Activated CD4-positive, alpha-beta memory T cell treated with anti-CD3 and anti-CD28 coated beads for 36 hours (primary cell): ENCODE results near the gene CNIH3. TPM values are rescaled to one million over a fixed set of nuclear protein-coding genes. Genes with fewer than 3 reads are reported as not detected.

Source experiments
- CTCF ChIA-PET: fragments of 350-600 bp; sonication (Branson Sonifier 250); formaldehyde crosslinking; loops from one replicate; lab custom pipeline; 2021; ENCODE audit warnings: antibody characterized with exemption, inconsistent platforms; lab: Charles Lee
- POLR2A ChIA-PET: fragments of 350-600 bp; sonication (Branson Sonifier 250); formaldehyde crosslinking; loops from one replicate; lab custom pipeline; 2021; ENCODE audit warnings: antibody characterized with exemption; lab: Charles Lee
- DNase-seq: peaks from one replicate; pipeline ENCODE4 v3.0.0-alpha.2; 2020
- H3K27ac Mint-ChIP-seq: one replicate; pipeline ENCODE4 v1.8.0; 2021; ENCODE audit warnings: mixed read lengths
- H3K27me3 Mint-ChIP-seq: one replicate; pipeline ENCODE4 v1.8.0; 2021; ENCODE audit warnings: mixed read lengths
- H3K36me3 Mint-ChIP-seq: one replicate; pipeline ENCODE4 v1.8.0; 2021; ENCODE audit warnings: mixed read lengths
- H3K4me1 Mint-ChIP-seq: one replicate; pipeline ENCODE4 v1.8.0; 2021; ENCODE audit warnings: low read depth, mixed read lengths
- H3K4me3 Mint-ChIP-seq: one replicate; pipeline ENCODE4 v1.8.0; 2021; ENCODE audit warnings: mild to moderate bottlenecking, mixed read lengths
- H3K9me3 Mint-ChIP-seq: one replicate; pipeline ENCODE4 v1.8.0; 2021; ENCODE audit warnings: mixed read lengths
- intact Hi-C: fragments of 100-400 bp; cut with micrococcal nuclease; formaldehyde crosslinking; loops from one replicate; pipeline ENCODE4 v1.15.1; 2023
- total RNA-seq, 2 experiments: library from RNA; stranded (reverse); gene quantifications; one replicate each; pipeline ENCODE4 v1.2.3, GENCODE V29; 2021

CNIH3 gene
- total RNA-seq, 2 experiments from 2014 or later: 0.63 to 1.00 TPM

DNA sequence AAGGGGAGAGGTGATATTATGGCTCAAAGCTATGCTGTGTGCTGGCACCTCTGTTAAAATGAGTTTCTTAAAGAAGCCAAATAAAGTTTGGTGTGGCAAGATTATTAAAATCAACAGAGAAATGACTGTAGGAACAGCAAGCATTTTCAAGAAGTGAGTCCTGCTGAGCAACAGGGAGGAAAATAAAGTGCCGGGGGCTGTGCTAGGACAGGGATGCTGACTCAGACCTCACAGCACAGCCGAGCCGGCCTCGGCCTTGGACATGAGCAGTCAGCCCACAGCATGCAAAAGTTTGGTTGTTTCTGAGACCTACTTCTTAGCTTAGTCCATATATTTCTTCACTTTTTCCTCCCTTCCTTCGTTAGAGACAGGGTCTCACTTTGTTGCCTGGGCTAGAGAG is 19.2 kb downstream of the CNIH3 start:
- Mint-ChIP-seq H3K27ac (no peak overlapping the region), H3K36me3 (no peaks in the 10 kb centered on the region), H3K27me3 (peaks cover 1% of the 10 kb centered on the region), H3K4me3 (no peak overlapping the region), H3K4me1 (peaks cover 9% of the 10 kb centered on the region), H3K9me3 (no peaks in the 10 kb centered on the region)
- ChIA-PET CTCF (interaction anchor here (0.6 to 2.0 kb wide), 2 partner anchors 9 to 287 kb away, joined by 3 to 10 read pairs; no protein-coding TSS in a partner anchor), POLR2A (no interaction called here)
- no peak for DNase-seq
- intact Hi-C loops: no loop called here

DNA sequence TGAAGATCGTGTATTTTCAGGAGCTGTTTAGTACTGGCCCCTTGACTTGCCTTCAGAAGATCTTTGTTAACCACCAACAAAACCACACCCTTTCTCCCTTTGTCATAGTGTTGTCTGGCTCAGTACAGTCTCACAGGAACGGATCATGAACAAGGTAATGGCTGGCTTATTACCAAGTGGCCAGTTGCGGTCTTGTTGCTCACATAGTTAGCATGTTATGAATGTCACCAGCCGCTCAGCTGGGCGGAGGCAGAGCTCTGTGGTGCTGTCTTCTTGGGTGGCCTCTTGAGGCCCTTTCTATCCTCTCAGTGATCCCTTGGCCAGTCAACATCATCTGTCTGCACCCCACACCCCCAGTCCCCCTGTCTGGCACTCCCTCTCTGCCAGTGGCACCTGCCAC is 21.4 kb downstream of the CNIH3 start:
- Mint-ChIP-seq H3K4me1 (peaks cover 9% of the 10 kb centered on the region), H3K27me3 (no peaks in the 10 kb centered on the region), H3K27ac (no peak overlapping the region), H3K9me3 (no peaks in the 10 kb centered on the region), H3K4me3 (no peak overlapping the region), H3K36me3 (no peaks in the 10 kb centered on the region)
- ChIA-PET POLR2A (no interaction called here), CTCF (interaction anchor here (0.6 kb wide), 1 partner anchor 14 kb away, joined by 3 read pairs; no protein-coding TSS in a partner anchor)
- intact Hi-C loops: no loop called here
- DNase-seq: peak; percentile 18

DNA sequence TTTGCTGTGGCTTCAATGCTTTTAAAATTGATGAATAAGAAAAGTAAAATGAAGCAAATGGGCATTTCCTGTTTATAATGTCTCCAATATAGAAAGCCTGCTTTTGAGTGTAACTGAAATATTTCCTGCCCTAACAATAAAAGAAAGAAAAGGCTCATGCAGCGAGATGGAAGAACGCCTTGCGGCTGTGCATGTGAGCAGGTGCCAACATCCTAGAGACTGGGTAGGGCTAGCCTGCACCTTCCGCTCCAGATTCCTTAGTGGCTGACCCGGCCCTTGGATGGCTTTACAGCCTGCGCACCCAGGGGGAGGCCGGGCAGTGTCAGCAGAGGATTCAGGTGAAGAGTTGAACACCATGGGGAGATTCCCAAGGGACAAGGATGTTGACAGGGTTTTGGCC is 21.8 kb downstream of the CNIH3 start:
- Mint-ChIP-seq H3K4me1 (peaks cover 9% of the 10 kb centered on the region), H3K9me3 (no peaks in the 10 kb centered on the region), H3K36me3 (no peaks in the 10 kb centered on the region), H3K27me3 (no peaks in the 10 kb centered on the region), H3K27ac (no peak overlapping the region), H3K4me3 (no peak overlapping the region)
- DNase-seq: no peak
- POLR2A ChIA-PET: no interaction called here
- CTCF ChIA-PET: no interaction called here
- intact Hi-C loops: no loop called here

DNA sequence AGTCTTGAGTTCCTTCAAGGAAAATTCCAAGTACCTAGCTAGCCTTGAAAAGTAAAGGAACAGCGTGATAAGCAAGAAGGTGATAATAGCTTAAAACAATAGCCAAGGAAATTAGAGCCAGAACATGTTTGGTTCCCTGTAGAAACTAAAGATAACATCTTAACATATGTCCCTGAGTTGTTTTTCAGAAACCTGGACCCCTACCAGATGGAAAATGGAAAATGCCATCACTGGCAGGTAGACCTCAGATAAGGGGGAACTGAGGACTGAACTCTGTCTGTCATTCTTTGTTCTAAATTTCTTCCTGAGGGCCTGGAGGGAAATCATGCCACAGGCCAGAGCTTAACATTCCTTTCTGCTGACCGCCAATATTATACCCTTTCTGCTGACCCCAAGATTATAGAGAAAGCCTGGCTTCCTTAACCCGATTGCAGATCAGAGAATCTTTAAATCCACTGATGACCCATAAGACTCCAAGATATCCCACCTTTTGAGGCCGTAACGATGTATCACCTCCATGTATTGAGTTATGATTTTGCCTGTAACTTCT is 23.4 kb downstream of the CNIH3 start:
- Mint-ChIP-seq H3K4me1 (peaks cover 9% of the 10 kb centered on the region), H3K36me3 (no peaks in the 10 kb centered on the region)
- intact Hi-C loops: no loop called here

DNA sequence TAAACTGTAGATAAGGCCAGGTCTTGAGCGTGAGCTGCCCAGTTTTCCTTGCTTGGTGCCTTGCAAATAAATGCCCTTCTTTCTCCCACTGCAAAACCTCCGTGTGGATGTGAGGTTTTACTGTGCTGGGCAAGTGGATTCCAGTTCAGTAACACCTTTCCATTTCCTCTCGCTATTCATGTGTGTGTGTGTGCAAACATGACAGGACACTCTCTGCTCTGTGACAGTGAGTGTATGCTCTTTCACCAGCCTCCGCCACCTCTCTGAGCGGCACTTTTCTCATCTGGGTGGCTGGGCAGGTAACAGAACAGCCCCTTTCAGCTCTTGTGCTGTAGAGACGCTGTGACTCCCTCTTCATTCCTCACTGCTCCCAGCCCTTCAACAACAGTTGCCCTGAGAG is 23.9 kb downstream of the CNIH3 start:
- intact Hi-C loops: no loop called here
- no peak overlapping the region for H3K4me3 Mint-ChIP-seq
- no peak overlapping the region for H3K27ac Mint-ChIP-seq
- H3K9me3 Mint-ChIP-seq: no peaks in the 10 kb centered on the region
- H3K36me3 Mint-ChIP-seq: no peaks in the 10 kb centered on the region
- no peaks in the 10 kb centered on the region for H3K27me3 Mint-ChIP-seq
- POLR2A ChIA-PET: no interaction called here
- H3K4me1 Mint-ChIP-seq: peaks cover 9% of the 10 kb centered on the region
- CTCF ChIA-PET: interaction anchor here (0.9 to 1.0 kb wide), 2 partner anchors 126 to 127 kb away, joined by 3 to 4 read pairs; no protein-coding TSS in a partner anchor
- no peak for DNase-seq

More for the DNA sequence above, 23.4 kb downstream of the CNIH3 start:
- Mint-ChIP-seq H3K9me3 (no peaks in the 10 kb centered on the region), H3K4me3 (no peak overlapping the region), H3K27ac (no peak overlapping the region), H3K27me3 (no peaks in the 10 kb centered on the region)
- DNase-seq: no peak
- CTCF ChIA-PET: interaction anchor here (0.6 to 1.0 kb wide), 3 partner anchors 125 to 128 kb away, joined by 3 to 4 read pairs (median 3); no protein-coding TSS in a partner anchor
- POLR2A ChIA-PET: no interaction called here

DNA sequence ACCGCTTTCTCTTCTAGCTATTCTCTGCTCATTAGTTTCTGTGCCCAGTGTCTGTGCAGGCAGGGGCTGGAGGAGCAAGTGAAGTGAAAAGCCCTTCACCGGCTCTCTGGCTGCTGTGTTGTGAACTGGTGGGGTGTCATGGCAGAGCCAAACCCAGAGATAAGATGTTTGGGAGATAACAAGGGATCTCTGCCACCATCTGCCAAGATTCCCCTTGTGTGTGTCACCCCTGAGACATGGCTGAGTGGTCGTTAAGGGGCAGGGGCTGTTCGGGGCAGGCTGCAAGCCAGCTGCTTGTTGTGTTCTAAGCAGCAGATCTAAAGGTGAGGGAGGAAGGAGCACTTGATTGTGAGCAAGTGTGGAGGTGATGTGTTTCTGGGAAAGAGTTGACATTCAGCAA is 24.5 kb downstream of the CNIH3 start:
- H3K27me3 Mint-ChIP-seq: no peaks in the 10 kb centered on the region
- no peaks in the 10 kb centered on the region for H3K36me3 Mint-ChIP-seq
- no peak overlapping the region for H3K27ac Mint-ChIP-seq
- peaks cover 9% of the 10 kb centered on the region for H3K4me1 Mint-ChIP-seq
- H3K4me3 Mint-ChIP-seq: no peak overlapping the region
- no peak for DNase-seq
- intact Hi-C loops: no loop called here
- H3K9me3 Mint-ChIP-seq: no peaks in the 10 kb centered on the region
- ChIA-PET CTCF (interaction anchor here (0.9 to 1.4 kb wide), 3 partner anchors 127 to 282 kb away, joined by 3 to 7 read pairs (median 3); no protein-coding TSS in a partner anchor), POLR2A (no interaction called here)

DNA sequence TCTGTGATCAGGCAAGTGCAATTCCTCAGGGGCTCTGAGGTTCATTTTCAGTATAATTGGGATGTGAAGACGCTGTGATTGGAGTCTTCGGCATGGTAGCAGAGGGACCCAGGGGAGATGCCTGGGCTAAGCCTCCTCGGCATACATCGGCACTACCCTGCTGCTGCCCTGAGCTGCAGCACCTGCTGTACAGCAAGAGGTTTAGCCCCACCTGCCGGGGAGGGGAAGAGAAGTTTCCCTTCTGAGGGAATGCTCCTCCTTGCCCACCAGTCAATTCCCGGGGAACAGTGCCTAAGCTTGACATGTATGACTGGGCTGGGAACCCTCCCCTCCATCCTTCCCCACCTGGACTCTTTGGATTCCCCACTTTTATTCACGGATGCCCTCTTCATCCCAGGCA is 24.9 kb downstream of the CNIH3 start:
- Mint-ChIP-seq H3K4me1 (peaks cover 9% of the 10 kb centered on the region), H3K4me3 (no peak overlapping the region), H3K27me3 (no peaks in the 10 kb centered on the region), H3K36me3 (no peaks in the 10 kb centered on the region), H3K9me3 (no peaks in the 10 kb centered on the region), H3K27ac (no peak overlapping the region)
- peak; percentile 19 for DNase-seq
- intact Hi-C loops: no loop called here
- CTCF ChIA-PET: interaction anchor here (0.9 to 1.4 kb wide), 3 partner anchors 128 to 282 kb away, joined by 3 to 7 read pairs (median 3); no protein-coding TSS in a partner anchor
- POLR2A ChIA-PET: no interaction called here

DNA sequence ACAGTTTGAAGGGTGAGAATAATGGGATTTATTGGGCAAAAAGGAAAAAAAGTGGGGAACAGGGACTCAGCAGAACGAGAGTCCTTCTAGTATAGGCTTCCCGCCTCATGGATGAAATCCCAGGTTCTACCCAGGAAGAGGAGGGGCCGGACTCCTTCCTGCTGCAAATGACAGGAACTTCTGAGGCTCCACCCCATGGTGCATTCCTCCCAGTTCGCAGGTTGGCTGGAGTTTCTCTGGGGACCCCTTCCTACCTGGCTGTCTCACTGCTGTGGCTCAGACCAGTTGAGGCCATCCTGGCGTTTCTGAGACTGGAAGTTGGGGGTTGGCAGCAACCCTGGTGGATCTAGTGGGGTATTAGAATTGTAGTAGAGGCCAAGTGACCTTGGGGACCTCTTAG is 27.5 kb downstream of the CNIH3 start:
- intact Hi-C loops: loop anchor here (1.0 to 2.0 kb wide), 2 partner anchors 131 to 208 kb away; no protein-coding TSS in a partner anchor
- Mint-ChIP-seq H3K27me3 (no peaks in the 10 kb centered on the region), H3K4me3 (no peak overlapping the region), H3K36me3 (no peaks in the 10 kb centered on the region), H3K9me3 (no peaks in the 10 kb centered on the region), H3K27ac (no peak overlapping the region), H3K4me1 (no peaks in the 10 kb centered on the region)
- no peak for DNase-seq
- CTCF ChIA-PET: interaction anchor here (1.0 to 2.7 kb wide), 8 partner anchors 8 to 214 kb away, joined by 3 to 17 read pairs (median 4); no protein-coding TSS in a partner anchor
- POLR2A ChIA-PET: no interaction called here

DNA sequence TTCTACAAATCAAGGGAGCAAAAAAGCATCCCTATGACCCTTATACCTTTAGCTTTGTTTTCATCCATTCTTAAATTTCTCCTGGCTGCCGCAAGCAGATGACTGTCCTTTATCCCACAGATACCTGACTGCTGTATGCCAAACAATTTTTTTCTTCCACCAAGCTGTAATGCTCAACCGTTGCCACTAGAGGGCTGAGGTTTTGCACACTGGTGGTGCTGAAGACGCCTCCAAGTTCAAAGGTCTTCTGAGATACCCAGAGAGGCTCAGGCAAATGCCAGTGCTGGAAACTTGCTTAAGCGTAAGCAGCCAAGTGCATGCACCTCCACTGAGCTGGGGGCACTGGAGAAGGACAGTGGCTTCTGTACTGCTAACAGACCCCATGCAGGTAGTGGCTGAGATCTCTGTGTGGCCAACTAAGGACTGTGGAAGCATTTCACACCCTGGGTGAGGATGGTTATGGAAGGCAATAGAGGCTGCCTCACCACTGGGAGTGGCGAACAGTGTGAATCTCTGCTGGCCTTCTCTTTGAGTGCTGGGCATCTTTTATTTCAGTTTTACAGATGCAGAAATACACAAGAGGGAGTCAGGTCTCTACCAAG is 28.5 kb downstream of the CNIH3 start:
- CTCF ChIA-PET: interaction anchor here (0.6 to 2.7 kb wide), 22 partner anchors 9 to 904 kb away, joined by 3 to 17 read pairs (median 3); no protein-coding TSS in a partner anchor
- Mint-ChIP-seq H3K9me3 (no peaks in the 10 kb centered on the region), H3K36me3 (no peaks in the 10 kb centered on the region), H3K4me3 (no peak overlapping the region), H3K27me3 (no peaks in the 10 kb centered on the region), H3K27ac (no peak overlapping the region), H3K4me1 (no peaks in the 10 kb centered on the region)
- peak; percentile 66 for DNase-seq
- POLR2A ChIA-PET: no interaction called here
- intact Hi-C loops: loop anchor here (1.0 to 5.0 kb wide), 3 partner anchors 132 to 278 kb away; no protein-coding TSS in a partner anchor

DNA sequence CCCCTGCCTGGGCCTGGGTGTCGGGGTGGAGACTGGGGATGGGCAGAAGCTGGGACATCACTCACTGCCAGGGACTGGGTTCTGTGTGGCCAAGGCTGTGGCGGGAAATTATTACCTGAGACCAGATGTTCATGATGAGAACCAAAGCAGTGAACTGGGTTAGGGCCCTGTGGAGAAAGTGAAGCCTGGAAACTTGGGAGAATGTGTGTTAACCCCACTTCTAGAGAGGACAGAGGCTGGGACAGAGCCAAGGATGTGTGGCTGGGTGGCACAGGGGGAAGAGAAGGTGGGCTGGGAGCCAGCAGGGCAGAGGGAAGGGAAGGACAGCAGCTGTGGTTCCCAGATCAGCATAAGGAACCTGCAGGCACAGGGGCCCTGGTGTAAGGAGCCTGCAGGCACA is 31.3 kb downstream of the CNIH3 start:
- CTCF ChIA-PET: interaction anchor here (1.7 kb wide), 1 partner anchor 134 kb away, joined by 4 read pairs; no protein-coding TSS in a partner anchor
- Mint-ChIP-seq H3K36me3 (no peaks in the 10 kb centered on the region), H3K4me1 (no peaks in the 10 kb centered on the region), H3K4me3 (no peak overlapping the region), H3K27ac (no peak overlapping the region), H3K9me3 (no peaks in the 10 kb centered on the region), H3K27me3 (no peaks in the 10 kb centered on the region)
- POLR2A ChIA-PET: interaction anchor here (0.5 kb wide), 1 partner anchor 500 kb away, joined by 5 read pairs; no protein-coding TSS in a partner anchor
- intact Hi-C loops: loop anchor here (5.0 kb wide), 1 partner anchor 275 kb away; no protein-coding TSS in a partner anchor
- no peak for DNase-seq

DNA sequence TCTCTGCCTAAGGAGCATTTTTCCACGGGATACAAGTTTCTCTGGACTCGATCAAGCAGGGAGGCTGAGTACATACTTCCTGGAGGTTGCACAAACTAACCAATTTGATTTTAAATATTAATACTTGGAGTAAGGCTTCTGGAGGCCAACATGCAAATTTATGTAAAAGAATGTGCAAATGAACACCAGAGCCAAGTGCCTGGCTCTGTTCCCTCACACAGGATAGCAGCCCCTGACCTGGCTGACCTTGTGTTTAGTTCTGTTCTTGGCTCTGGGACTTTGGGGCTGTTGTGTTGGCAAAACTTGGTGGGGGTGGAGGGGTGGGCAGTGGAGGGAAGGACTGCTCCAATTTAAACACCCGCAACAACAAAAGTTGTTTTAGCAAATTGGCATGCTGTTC is 34.2 kb downstream of the CNIH3 start:
- ChIA-PET CTCF (no interaction called here), POLR2A (no interaction called here)
- Mint-ChIP-seq H3K4me3 (no peak overlapping the region), H3K9me3 (no peaks in the 10 kb centered on the region), H3K27me3 (no peaks in the 10 kb centered on the region), H3K36me3 (no peaks in the 10 kb centered on the region), H3K27ac (no peak overlapping the region), H3K4me1 (no peaks in the 10 kb centered on the region)
- no peak for DNase-seq
- intact Hi-C loops: no loop called here

DNA sequence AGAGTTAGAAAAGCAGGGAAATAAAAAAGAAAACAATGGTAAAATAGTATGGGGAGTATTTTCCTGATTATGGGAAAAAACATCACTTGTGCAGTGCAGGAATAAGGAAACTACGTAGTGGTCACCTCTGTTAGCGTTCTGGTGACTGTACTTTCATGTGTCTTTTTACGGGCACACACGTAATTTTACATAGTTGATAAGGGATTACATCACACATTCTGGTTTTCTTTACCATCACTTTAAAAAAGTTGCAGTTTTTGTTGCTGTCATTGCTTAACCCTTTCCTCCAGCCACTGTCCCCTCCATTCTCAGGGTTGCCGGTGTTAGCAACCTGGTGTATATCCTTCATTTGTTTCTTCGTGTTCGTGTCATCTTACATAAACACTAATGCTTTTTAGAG is 35.1 kb downstream of the CNIH3 start:
- CTCF ChIA-PET: no interaction called here
- H3K27me3 Mint-ChIP-seq: no peaks in the 10 kb centered on the region
- no peak overlapping the region for H3K27ac Mint-ChIP-seq
- no peak for DNase-seq
- intact Hi-C loops: no loop called here
- no peaks in the 10 kb centered on the region for H3K9me3 Mint-ChIP-seq
- H3K4me3 Mint-ChIP-seq: no peak overlapping the region
- POLR2A ChIA-PET: no interaction called here
- no peaks in the 10 kb centered on the region for H3K36me3 Mint-ChIP-seq
- no peaks in the 10 kb centered on the region for H3K4me1 Mint-ChIP-seq
